ENCODE measurements around the gene PSTK. TPM values are rescaled to one million over a fixed set of nuclear protein-coding genes. Genes with fewer than 3 reads are reported as not detected.

PSTK gene
- total RNA-seq, 1 donor from 2014 or later = 4.2 TPM

GRCh38 chr10:123027861-123028260, 47.7 kb downstream of the PSTK start:
- no peaks in the 10 kb centered on the region for H3K4me1 Mint-ChIP-seq (ENCODE audit: low read depth)
- H3K9me3 Mint-ChIP-seq (ENCODE audit: low read depth) = no peaks in the 10 kb centered on the region
- DNase-seq (ENCODE audit: low spot score) = no peak
- no peak overlapping the region for H3K27ac Mint-ChIP-seq (ENCODE audit: unreplicated experiment)
- no peaks in the 10 kb centered on the region for H3K27me3 Mint-ChIP-seq (ENCODE audit: low read depth)
- no peak overlapping the region for H3K4me3 Mint-ChIP-seq (ENCODE audit: unreplicated experiment)
- no peaks in the 10 kb centered on the region for H3K36me3 Mint-ChIP-seq (ENCODE audit: low read depth)
- no peak for TF ChIP-seq CTCF (IDR thresholded peaks at IDR 0.05)

DNA sequence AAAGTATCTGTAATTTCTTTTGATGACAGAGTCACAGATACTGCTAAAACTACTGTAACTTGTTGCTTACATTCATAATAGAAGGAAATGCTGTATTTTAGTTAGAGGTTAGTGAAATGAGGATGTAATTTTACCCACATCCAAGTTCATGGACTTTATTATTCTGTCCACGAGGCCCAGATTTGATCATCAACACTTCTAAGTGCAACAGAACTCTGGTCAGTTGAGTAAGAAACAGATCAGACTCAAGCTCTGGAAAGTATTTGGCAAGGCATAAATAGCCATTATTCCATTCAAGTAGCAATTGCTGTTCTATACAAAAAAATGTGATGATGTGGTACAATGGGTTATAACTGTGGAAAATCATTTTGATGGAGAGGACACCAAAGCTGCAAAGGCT, 50.9 kb downstream of the PSTK start:
- no peak for TF ChIP-seq CTCF (IDR thresholded peaks at IDR 0.05)
- Mint-ChIP-seq H3K27me3 (ENCODE audit: low read depth) (no peaks in the 10 kb centered on the region), H3K4me3 (ENCODE audit: unreplicated experiment) (no peak overlapping the region), H3K27ac (ENCODE audit: unreplicated experiment) (no peak overlapping the region), H3K4me1 (ENCODE audit: low read depth) (no peaks in the 10 kb centered on the region), H3K9me3 (ENCODE audit: low read depth) (no peaks in the 10 kb centered on the region), H3K36me3 (ENCODE audit: low read depth) (peaks cover 2% of the 10 kb centered on the region)
- DNase-seq (ENCODE audit: low spot score) = no peak

DNA sequence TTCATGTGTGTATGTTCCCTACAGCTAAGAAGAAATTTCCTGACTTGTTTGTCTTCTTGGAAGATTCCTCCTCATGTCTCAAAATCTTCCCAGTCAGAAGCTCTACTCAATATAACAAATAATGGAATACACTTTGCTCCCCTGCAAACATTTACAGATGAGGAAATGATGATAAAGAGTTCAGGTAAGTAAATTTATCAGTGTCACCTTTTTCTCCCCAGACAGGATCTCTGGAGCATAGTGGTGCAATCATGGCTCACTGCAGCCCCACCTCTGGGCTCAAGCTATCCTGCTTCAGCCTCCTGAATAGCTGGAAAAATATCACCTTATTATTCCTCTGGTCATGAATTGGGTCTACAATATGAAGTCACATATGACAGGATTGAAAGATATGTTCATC, 54.1 kb downstream of the PSTK start:
- Mint-ChIP-seq H3K27me3 (ENCODE audit: low read depth) (no peaks in the 10 kb centered on the region), H3K36me3 (ENCODE audit: low read depth) (peaks cover 7% of the 10 kb centered on the region), H3K27ac (ENCODE audit: unreplicated experiment) (no peak overlapping the region), H3K4me3 (ENCODE audit: unreplicated experiment) (no peak overlapping the region), H3K9me3 (ENCODE audit: low read depth) (no peaks in the 10 kb centered on the region), H3K4me1 (ENCODE audit: low read depth) (no peaks in the 10 kb centered on the region)
- no peak for TF ChIP-seq CTCF (IDR thresholded peaks at IDR 0.05)
- DNase-seq (ENCODE audit: low spot score) = no peak

- Mint-ChIP-seq H3K4me3 (ENCODE audit: unreplicated experiment) (no peak overlapping the region), H3K27me3 (ENCODE audit: low read depth) (no peaks in the 10 kb centered on the region), H3K4me1 (ENCODE audit: low read depth) (no peaks in the 10 kb centered on the region), H3K27ac (ENCODE audit: unreplicated experiment) (no peak overlapping the region), H3K9me3 (ENCODE audit: low read depth) (no peaks in the 10 kb centered on the region), H3K36me3 (ENCODE audit: low read depth) (peaks cover 8% of the 10 kb centered on the region)
- DNase-seq (ENCODE audit: low spot score) = no peak
- no peak for TF ChIP-seq CTCF (IDR thresholded peaks at IDR 0.05)
Observed at GRCh38 chr10:123035467-123036086, 55.4 kb downstream of the PSTK start.

GRCh38 chr10:123038782-123039631, 58.8 kb downstream of the PSTK start:
- Mint-ChIP-seq H3K4me3 (ENCODE audit: unreplicated experiment) (no peak overlapping the region), H3K4me1 (ENCODE audit: low read depth) (no peaks in the 10 kb centered on the region), H3K27ac (ENCODE audit: unreplicated experiment) (no peak overlapping the region), H3K9me3 (ENCODE audit: low read depth) (no peaks in the 10 kb centered on the region), H3K27me3 (ENCODE audit: low read depth) (no peaks in the 10 kb centered on the region), H3K36me3 (ENCODE audit: low read depth) (peaks cover 8% of the 10 kb centered on the region)
- no peak for TF ChIP-seq CTCF (IDR thresholded peaks at IDR 0.05)
- no peak for DNase-seq (ENCODE audit: low spot score)
